Neural cell (in vitro differentiated cells): ENCODE data around the gene MTG1. TPM values are rescaled to one million over a fixed set of nuclear protein-coding genes. Genes with fewer than 3 reads are reported as not detected.

Experiments
- H2AFZ ChIP-seq: fragments of 200-600, 300-800 bp; sonication (generic), shearing (Covaris generic); 2 replicates; pipeline ENCODE4 v1.6.0; 2014; ENCODE audit warnings: low read depth, mild to moderate bottlenecking, antibody characterized with exemption, low read length, moderate library complexity
- H3F3A ChIP-seq: fragments of 200-600 bp; shearing (Covaris generic); 2 replicates; pipeline ENCODE4 v1.6.1; 2016; ENCODE audit warnings: mild to moderate bottlenecking, moderate library complexity, mixed read lengths, antibody characterized with exemption, low read length; ENCODE audit not compliant: insufficient read depth, poor library complexity, severe bottlenecking
- H3K27ac ChIP-seq: fragments of 200-600, 300-800 bp; sonication (generic), shearing (Covaris generic); 2 replicates; pipeline ENCODE4 v1.5.1; 2014; ENCODE audit warnings: mild to moderate bottlenecking, low read length, moderate library complexity
- H3K27me3 ChIP-seq: fragments of 300-800, 200-600 bp; sonication (generic), shearing (Covaris generic); 2 replicates; pipeline ENCODE4 v1.6.0; 2014; ENCODE audit warnings: mild to moderate bottlenecking, low read depth, low read length, moderate library complexity; ENCODE audit not compliant: insufficient read depth
- H3K36me3 ChIP-seq: fragments of 300-800, 200-600 bp; sonication (generic), shearing (Covaris generic); 2 replicates; pipeline ENCODE4 v1.5.1; 2014; ENCODE audit warnings: mild to moderate bottlenecking, antibody characterized with exemption, low read length, moderate library complexity; ENCODE audit not compliant: insufficient read depth
- H3K4me2 ChIP-seq: fragments of 300-800, 200-600 bp; sonication (generic), shearing (Covaris generic); 2 replicates; pipeline ENCODE4 v1.6.0; 2014; ENCODE audit warnings: mild to moderate bottlenecking, low read length
- H3K4me3 ChIP-seq: fragments of 300-800, 200-600 bp; sonication (generic), shearing (Covaris generic); 2 replicates; pipeline ENCODE4 v1.5.1; 2014; ENCODE audit warnings: mild to moderate bottlenecking, low read length, moderate library complexity
- H3K79me2 ChIP-seq: fragments of 200-600 bp; shearing (Covaris generic); replicated peaks from 2 replicates; pipeline ENCODE4 v1.6.0; 2014; ENCODE audit warnings: mild to moderate bottlenecking, low read length, moderate library complexity; ENCODE audit not compliant: insufficient read depth
- H3K9ac ChIP-seq: fragments of 300-800, 200-600 bp; sonication (generic), shearing (Covaris generic); 2 replicates; pipeline ENCODE4 v1.6.1; 2016; ENCODE audit warnings: mild to moderate bottlenecking, low read length, mixed read lengths
- H3K9me2 ChIP-seq: fragments of 200-600 bp; shearing (Covaris generic); 2 replicates; pipeline ENCODE4 v1.6.1; 2016; ENCODE audit warnings: mild to moderate bottlenecking, low read length, mixed read lengths; ENCODE audit not compliant: insufficient read depth
- H3K9me3 ChIP-seq: fragments of 200-600, 300-800 bp; sonication (generic), shearing (Covaris generic); 2 replicates; pipeline ENCODE4 v1.6.1; 2016; ENCODE audit warnings: mild to moderate bottlenecking, mixed run types, low read length, moderate library complexity, mixed read lengths
- H4K20me1 ChIP-seq: fragments of 200-600 bp; shearing (Covaris generic); 2 replicates; pipeline ENCODE4 v1.6.1; 2016; ENCODE audit warnings: mild to moderate bottlenecking, mixed run types; ENCODE audit not compliant: insufficient read depth
- CTCF ChIP-seq: fragments of 450-650 bp; IDR thresholded peaks from 2 replicates; pipeline ENCODE4 v1.5.1; 2014; ENCODE audit warnings: antibody characterized with exemption, mild to moderate bottlenecking, moderate library complexity; ENCODE audit not compliant: poor library complexity, severe bottlenecking
- EP300 ChIP-seq: fragments of 450-650 bp; conservative IDR thresholded peaks from 2 replicates; pipeline ENCODE4 v1.6.1; 2014; ENCODE audit warnings: antibody characterized with exemption, mild to moderate bottlenecking, moderate library complexity; ENCODE audit not compliant: poor library complexity, severe bottlenecking
- EZH2 ChIP-seq: fragments of 200-600, 300-800 bp; shearing (Covaris generic), sonication (generic); IDR thresholded peaks from 2 replicates; pipeline ENCODE4 v1.6.1; 2014; ENCODE audit warnings: antibody characterized with exemption, low read length, borderline replicate concordance, mild to moderate bottlenecking; ENCODE audit not compliant: insufficient read depth, poor library complexity, severe bottlenecking
- MXI1 ChIP-seq: fragments of 450-650 bp; conservative IDR thresholded peaks from 2 replicates; pipeline ENCODE4 v1.6.1; 2014; ENCODE audit warnings: antibody characterized with exemption, mild to moderate bottlenecking; ENCODE audit not compliant: poor library complexity, severe bottlenecking
- POLR2AphosphoS5 ChIP-seq: IDR thresholded peaks from 2 replicates; pipeline ENCODE4 v1.6.1; 2012
- RAD21 ChIP-seq: fragments of 450-650 bp; conservative IDR thresholded peaks from 2 replicates; pipeline ENCODE4 v1.6.1; 2014; ENCODE audit warnings: antibody characterized with exemption, mild to moderate bottlenecking, moderate library complexity
- SMC3 ChIP-seq: fragments of 450-650 bp; conservative IDR thresholded peaks from 2 replicates; pipeline ENCODE4 v1.6.1; 2014; ENCODE audit warnings: antibody characterized with exemption, mild to moderate bottlenecking, moderate library complexity; ENCODE audit not compliant: poor library complexity
- TAF1 ChIP-seq: IDR thresholded peaks from 2 replicates; pipeline ENCODE4 v1.6.1; 2012; ENCODE audit warnings: low read depth
- polyA plus RNA-seq: library from polyadenylated mRNA; depleted of rRNA; stranded (reverse); fragments of >200 nt; gene quantifications from 2 replicates; pipeline ENCODE4 v1.2.3, GENCODE V29; 2014
- TF ChIP-seq, protein P1 (sequence below): IDR thresholded peaks from 2 replicates; pipeline ENCODE4 v1.6.1; 2012; ENCODE audit warnings: borderline replicate concordance

MTG1 gene
- polyA plus RNA-seq, 1 donor from 2014 or later = 52.3 TPM

DNA sequence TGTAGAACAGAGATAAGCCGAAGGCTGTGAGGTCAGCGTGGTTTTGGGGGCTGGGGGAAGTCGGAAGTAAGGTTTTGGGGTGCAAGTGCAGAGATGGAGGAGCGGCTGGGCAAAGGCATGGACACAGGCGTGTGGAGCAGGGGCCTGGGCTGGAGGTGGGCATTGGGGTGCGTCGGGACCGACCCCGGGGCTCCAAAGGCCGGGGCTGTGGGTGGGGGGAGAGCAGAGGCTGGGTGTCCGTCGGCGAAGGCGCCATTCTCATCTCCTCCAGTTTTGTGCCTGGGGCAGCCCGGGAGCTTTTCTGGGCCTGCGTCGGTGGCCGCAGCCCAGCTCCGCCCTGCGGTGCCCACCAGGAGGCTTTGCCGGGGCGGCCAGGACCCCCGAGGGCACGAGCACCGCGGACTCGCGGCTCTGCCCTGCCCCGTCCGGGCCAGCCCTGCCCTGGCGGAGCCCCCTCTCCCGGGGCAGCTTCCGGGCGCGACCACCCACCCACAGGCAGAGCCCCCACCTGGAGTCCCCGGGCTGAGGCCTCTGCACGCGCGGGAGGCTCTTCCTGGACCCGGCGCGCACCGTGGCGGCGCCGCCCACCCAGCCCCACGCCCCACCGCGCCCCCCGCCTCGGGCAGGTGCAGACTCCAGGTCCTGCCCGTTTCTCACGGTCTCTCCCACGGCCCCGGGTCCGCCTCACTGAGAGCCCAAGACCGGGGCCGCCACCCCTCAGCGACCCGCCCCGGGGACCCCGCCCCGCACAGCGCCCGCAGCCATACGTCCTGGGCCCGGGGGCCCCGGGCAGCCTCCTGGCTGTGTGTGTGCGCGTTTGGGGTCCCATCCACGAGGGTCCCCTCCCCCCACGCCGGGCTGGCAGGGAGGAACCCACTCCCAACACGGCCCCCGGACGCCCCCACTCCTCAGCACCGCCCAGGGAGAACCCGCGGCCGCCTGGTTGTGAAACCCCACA lies 52.1 kb downstream of the MTG1 start:
- H3K36me3 ChIP-seq = no peaks in the 10 kb centered on the region
- peaks cover 13% of the 10 kb centered on the region for H3K9me3 ChIP-seq
- H3K27ac ChIP-seq = no peak overlapping the region
- no peaks in the 10 kb centered on the region for H3K79me2 ChIP-seq
- H3K9ac ChIP-seq = no peak overlapping the region
- no peak overlapping the region for H2AFZ ChIP-seq
- no peak overlapping the region for H3K4me2 ChIP-seq
- no peaks in the 10 kb centered on the region for H3F3A ChIP-seq
- TF ChIP-seq SMC3 (no peak), POLR2AphosphoS5 (no peak), EZH2 (no peak), RAD21 (no peak), CTCF (no peak), EP300 (no peak), TAF1 (no peak), MXI1 (no peak)
- TF ChIP-seq, protein P1, sequence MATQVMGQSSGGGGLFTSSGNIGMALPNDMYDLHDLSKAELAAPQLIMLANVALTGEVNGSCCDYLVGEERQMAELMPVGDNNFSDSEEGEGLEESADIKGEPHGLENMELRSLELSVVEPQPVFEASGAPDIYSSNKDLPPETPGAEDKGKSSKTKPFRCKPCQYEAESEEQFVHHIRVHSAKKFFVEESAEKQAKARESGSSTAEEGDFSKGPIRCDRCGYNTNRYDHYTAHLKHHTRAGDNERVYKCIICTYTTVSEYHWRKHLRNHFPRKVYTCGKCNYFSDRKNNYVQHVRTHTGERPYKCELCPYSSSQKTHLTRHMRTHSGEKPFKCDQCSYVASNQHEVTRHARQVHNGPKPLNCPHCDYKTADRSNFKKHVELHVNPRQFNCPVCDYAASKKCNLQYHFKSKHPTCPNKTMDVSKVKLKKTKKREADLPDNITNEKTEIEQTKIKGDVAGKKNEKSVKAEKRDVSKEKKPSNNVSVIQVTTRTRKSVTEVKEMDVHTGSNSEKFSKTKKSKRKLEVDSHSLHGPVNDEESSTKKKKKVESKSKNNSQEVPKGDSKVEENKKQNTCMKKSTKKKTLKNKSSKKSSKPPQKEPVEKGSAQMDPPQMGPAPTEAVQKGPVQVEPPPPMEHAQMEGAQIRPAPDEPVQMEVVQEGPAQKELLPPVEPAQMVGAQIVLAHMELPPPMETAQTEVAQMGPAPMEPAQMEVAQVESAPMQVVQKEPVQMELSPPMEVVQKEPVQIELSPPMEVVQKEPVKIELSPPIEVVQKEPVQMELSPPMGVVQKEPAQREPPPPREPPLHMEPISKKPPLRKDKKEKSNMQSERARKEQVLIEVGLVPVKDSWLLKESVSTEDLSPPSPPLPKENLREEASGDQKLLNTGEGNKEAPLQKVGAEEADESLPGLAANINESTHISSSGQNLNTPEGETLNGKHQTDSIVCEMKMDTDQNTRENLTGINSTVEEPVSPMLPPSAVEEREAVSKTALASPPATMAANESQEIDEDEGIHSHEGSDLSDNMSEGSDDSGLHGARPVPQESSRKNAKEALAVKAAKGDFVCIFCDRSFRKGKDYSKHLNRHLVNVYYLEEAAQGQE = no peak
- no peaks in the 10 kb centered on the region for H3K27me3 ChIP-seq
- H3K4me3 ChIP-seq = no peak overlapping the region
- H4K20me1 ChIP-seq = no peaks in the 10 kb centered on the region
- no peaks in the 10 kb centered on the region for H3K9me2 ChIP-seq

DNA sequence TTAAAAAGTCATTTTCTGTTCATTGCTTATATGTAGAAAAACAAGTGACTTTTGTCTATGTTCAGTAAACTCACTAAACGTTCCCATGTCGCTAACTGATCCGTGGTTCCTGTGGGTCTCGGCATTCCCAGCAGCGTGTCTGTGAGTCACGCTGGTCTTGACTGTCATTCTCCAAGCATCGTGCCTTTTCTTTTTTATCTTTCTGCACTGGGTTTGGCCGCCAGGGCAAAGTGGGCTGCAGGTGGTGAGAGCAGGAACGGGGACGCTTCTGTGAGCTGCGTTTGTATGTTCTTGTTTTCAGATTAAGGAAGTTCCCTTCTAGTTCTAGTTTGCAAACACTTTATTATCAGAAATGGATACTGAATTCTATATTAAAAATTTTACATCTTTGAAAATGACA lies 53.0 kb downstream of the MTG1 start:
- Histone ChIP-seq H3K27me3 (no peaks in the 10 kb centered on the region), H3K9me3 (peaks cover 13% of the 10 kb centered on the region), H3K36me3 (no peaks in the 10 kb centered on the region), H3K9ac (no peak overlapping the region), H3F3A (no peaks in the 10 kb centered on the region), H3K27ac (no peak overlapping the region), H2AFZ (no peak overlapping the region), H3K4me3 (no peak overlapping the region), H3K9me2 (no peaks in the 10 kb centered on the region), H3K4me2 (no peak overlapping the region), H4K20me1 (no peaks in the 10 kb centered on the region), H3K79me2 (no peaks in the 10 kb centered on the region)
- TF ChIP-seq SMC3 (no peak), EZH2 (no peak), MXI1 (no peak), TAF1 (no peak), POLR2AphosphoS5 (no peak), CTCF (no peak), RAD21 (no peak), EP300 (no peak)
- TF ChIP-seq, protein P1 = no peak
